Suprapubic skin (tissue), 4 donors: ENCODE results near the gene FOXN3. TPM values are rescaled to one million over a fixed set of nuclear protein-coding genes. Genes with fewer than 3 reads are reported as not detected.

Experiments
- DNase-seq, 2 donors: peaks; one replicate each; pipeline ENCODE4 v3.0.0-alpha.2; 2019; ENCODE audit warnings: low spot score in 2 of 2
- H3K27ac ChIP-seq: fragments of 200-600 bp; sonication (generic); one replicate; pipeline ENCODE4 v1.5.1; 2019
- H3K27me3 ChIP-seq: fragments of 200-600 bp; sonication (generic); one replicate; pipeline ENCODE4 v1.5.1; 2019
- H3K36me3 ChIP-seq: fragments of 200-600 bp; sonication (generic); one replicate; pipeline ENCODE4 v1.5.1; 2019
- H3K4me1 ChIP-seq: fragments of 200-600 bp; sonication (generic); one replicate; pipeline ENCODE4 v1.5.1; 2019
- H3K4me3 ChIP-seq: fragments of 200-600 bp; sonication (generic); one replicate; pipeline ENCODE4 v1.5.1; 2019; ENCODE audit warnings: mild to moderate bottlenecking
- H3K9me3 ChIP-seq: fragments of 200-600 bp; sonication (generic); one replicate; pipeline ENCODE4 v1.5.1; 2019
- EP300 ChIP-seq: sonication (generic); formaldehyde crosslinking; IDR thresholded peaks from one replicate; pipeline ENCODE4 v1.6.1; 2017; ENCODE audit warnings: antibody characterized with exemption
- POLR2A ChIP-seq, 2 donors: fragments of 450-650 bp; IDR thresholded peaks; one replicate each; pipeline ENCODE4 v1.6.1; 2017; ENCODE audit warnings: antibody characterized with exemption in 2 of 2, mild to moderate bottlenecking in 2 of 2, moderate library complexity in 2 of 2
- POLR2AphosphoS5 ChIP-seq, 3 donors: sonication (generic); formaldehyde crosslinking; IDR thresholded peaks; one replicate each; pipeline ENCODE4 v1.6.1; 2017; ENCODE audit warnings: antibody characterized with exemption in 3 of 3
- WGBS: methylation state at CpG from one replicate; pipeline ENCODE4 v1.1.5; 2018; 5-methylcytosine and 5-hydroxymethylcytosine counted together
- total RNA-seq, 4 donors: library from RNA; depleted of rRNA; stranded (reverse); fragments of >200 nt; gene quantifications; one replicate each; pipeline ENCODE4 v1.1.0, GENCODE V29; 2016
- TF ChIP-seq, protein P1 (sequence below), 2 donors: fragments of 200-600 bp in 1 of 2; fragments of 450-650 bp in 1 of 2; sonication (generic) in 1 of 2; IDR thresholded peaks; one replicate each; pipeline ENCODE4 v1.5.1; 2016 to 2019; ENCODE audit warnings: antibody characterized with exemption in 2 of 2, mild to moderate bottlenecking in 1 of 2, moderate library complexity in 1 of 2

FOXN3 gene
- total RNA-seq, 4 donors from 2014 or later = 117 to 272 (median 172) TPM

DNA sequence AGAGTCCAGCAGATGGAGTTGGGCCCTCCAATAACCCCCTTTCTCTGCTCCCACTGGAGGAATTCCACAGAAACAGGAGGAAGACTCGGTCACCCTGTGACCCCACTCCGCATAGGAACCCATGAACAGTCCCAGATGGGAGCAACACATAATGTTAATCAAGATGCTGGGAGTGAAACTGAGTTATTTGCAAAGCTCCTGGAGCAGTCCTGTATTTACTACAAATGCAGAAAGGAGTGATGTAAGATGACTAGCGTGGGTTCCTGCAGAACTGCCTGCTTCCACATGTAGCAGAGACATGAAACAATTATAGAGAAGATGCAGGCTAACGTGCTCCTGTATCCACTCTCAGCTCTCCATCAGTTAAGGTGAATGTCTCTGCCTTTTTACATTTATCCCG, 274.7 kb downstream of the FOXN3 start:
- Histone ChIP-seq H3K9me3 (no peaks in the 10 kb centered on the region), H3K36me3 (no peaks in the 10 kb centered on the region), H3K27me3 (no peaks in the 10 kb centered on the region), H3K4me1 (no peaks in the 10 kb centered on the region), H3K27ac (no peak overlapping the region), H3K4me3 (no peak overlapping the region)
- no peak for DNase-seq
- no peak for TF ChIP-seq POLR2A (IDR thresholded peaks at IDR 0.05)
- no peak for TF ChIP-seq POLR2AphosphoS5 (IDR thresholded peaks at IDR 0.05)
- no peak for TF ChIP-seq EP300
- TF ChIP-seq, protein P1, sequence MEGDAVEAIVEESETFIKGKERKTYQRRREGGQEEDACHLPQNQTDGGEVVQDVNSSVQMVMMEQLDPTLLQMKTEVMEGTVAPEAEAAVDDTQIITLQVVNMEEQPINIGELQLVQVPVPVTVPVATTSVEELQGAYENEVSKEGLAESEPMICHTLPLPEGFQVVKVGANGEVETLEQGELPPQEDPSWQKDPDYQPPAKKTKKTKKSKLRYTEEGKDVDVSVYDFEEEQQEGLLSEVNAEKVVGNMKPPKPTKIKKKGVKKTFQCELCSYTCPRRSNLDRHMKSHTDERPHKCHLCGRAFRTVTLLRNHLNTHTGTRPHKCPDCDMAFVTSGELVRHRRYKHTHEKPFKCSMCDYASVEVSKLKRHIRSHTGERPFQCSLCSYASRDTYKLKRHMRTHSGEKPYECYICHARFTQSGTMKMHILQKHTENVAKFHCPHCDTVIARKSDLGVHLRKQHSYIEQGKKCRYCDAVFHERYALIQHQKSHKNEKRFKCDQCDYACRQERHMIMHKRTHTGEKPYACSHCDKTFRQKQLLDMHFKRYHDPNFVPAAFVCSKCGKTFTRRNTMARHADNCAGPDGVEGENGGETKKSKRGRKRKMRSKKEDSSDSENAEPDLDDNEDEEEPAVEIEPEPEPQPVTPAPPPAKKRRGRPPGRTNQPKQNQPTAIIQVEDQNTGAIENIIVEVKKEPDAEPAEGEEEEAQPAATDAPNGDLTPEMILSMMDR (IDR thresholded peaks at IDR 0.05) = no peak
- WGBS = 86% methylated on average over 5 of the region's 5 CpGs

DNA sequence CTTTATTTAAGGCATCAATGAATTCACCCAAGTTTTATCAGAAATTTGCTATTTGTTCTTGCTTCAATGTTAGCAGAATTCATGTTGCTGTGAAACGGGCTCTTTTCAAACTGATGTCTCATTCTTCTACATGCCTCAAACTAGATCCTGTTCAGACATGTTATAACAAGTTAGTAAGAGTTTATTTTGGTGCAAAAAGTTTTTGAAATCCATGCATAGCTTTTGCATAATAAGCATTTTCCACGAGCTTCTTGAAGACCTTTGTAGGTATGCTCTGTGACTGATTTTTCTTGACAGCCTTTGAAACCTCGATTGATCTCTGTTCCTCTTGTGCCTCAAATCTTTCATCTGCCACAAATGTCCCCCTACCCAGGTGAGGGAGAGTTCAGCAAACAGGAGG, 275.2 kb downstream of the FOXN3 start:
- Histone ChIP-seq H3K27ac (no peak overlapping the region), H3K4me3 (no peak overlapping the region), H3K27me3 (no peaks in the 10 kb centered on the region), H3K36me3 (no peaks in the 10 kb centered on the region), H3K4me1 (no peaks in the 10 kb centered on the region), H3K9me3 (peaks cover 1% of the 10 kb centered on the region)
- TF ChIP-seq POLR2A (IDR thresholded peaks at IDR 0.05) (no peak), EP300 (no peak), POLR2AphosphoS5 (IDR thresholded peaks at IDR 0.05) (no peak)
- TF ChIP-seq, protein P1 (IDR thresholded peaks at IDR 0.05) = no peak
- DNase-seq = no peak
- 45% methylated on average over 3 of the region's 3 CpGs for WGBS

DNA sequence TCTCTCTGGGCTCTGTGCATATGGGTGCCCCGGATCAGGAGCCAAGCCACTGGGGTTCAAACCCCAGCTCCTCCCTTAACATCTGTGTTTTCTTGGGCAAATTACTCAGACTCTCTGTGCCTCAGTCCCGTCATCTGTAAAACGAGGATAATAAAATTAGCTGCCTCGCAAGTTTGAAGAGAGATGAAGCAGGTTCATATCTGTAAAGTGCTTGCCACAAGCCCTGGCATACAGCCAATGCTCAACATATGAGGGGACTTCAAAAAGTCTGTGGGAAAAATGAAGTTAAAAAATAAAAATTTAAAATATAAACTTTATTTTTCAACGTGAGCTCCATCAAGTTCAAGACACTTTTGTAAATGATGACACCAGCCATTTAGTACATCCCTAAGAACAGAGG, 276.7 kb downstream of the FOXN3 start:
- H3K27ac ChIP-seq = no peak overlapping the region
- H3K4me1 ChIP-seq = no peaks in the 10 kb centered on the region
- TF ChIP-seq POLR2AphosphoS5 (IDR thresholded peaks at IDR 0.05) (no peak), POLR2A (IDR thresholded peaks at IDR 0.05) (no peak), EP300 (no peak)
- TF ChIP-seq, protein P1 (IDR thresholded peaks at IDR 0.05) = no peak
- peaks cover 5% of the 10 kb centered on the region for H3K9me3 ChIP-seq
- DNase-seq = no peak
- H3K27me3 ChIP-seq = no peaks in the 10 kb centered on the region
- WGBS = 50% methylated on average over 5 of the region's 5 CpGs
- no peak overlapping the region for H3K4me3 ChIP-seq
- H3K36me3 ChIP-seq = no peaks in the 10 kb centered on the region

DNA sequence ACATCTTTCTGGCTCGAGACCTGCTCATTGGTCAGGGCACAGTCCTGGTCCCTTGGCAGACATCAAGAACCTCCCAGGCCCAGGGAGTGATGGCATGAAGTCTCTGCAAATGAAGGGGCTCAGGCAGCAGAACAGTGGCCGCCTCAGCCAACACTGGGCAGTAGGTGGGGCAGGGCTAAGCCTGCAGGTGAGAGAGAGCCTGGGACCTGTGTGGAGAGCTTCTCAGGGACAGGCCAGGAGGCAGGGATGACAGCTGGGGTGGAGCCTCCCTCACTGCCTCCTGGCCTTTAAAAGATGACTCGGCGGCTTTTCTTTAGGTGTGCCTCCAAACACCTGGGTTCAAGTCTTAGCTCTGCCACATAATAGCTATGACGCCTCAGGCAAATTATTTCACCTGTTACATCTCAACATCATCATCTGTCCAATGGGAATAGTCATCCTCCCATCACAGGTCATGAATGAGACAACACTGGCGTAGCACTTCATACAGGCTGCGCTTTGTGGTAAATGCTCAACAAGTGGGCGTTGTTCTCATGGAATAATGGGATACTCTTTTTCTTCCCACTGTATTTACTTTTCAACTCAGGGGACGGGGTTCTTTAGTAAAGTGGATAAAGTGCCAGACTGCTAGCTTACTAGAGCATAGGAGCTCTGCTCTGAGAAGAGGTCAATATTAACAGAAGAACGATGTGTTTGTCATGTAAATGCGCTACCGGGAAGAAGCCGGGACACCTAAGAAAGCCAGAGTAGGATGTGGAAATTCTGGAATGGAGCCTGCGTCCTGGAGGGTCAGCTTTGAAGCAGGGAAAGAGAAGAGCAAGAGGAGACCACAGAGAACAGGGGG, 277.4 kb downstream of the FOXN3 start:
- no peaks in the 10 kb centered on the region for H3K36me3 ChIP-seq
- TF ChIP-seq POLR2AphosphoS5 (IDR thresholded peaks at IDR 0.05) = no peak
- WGBS = 74% methylated on average over 14 of the region's 14 CpGs
- no peak overlapping the region for H3K4me3 ChIP-seq
- H3K9me3 ChIP-seq = peaks cover 5% of the 10 kb centered on the region
- no peaks in the 10 kb centered on the region for H3K27me3 ChIP-seq
- H3K27ac ChIP-seq = no peak overlapping the region
- DNase-seq = no peak
- no peaks in the 10 kb centered on the region for H3K4me1 ChIP-seq

DNA sequence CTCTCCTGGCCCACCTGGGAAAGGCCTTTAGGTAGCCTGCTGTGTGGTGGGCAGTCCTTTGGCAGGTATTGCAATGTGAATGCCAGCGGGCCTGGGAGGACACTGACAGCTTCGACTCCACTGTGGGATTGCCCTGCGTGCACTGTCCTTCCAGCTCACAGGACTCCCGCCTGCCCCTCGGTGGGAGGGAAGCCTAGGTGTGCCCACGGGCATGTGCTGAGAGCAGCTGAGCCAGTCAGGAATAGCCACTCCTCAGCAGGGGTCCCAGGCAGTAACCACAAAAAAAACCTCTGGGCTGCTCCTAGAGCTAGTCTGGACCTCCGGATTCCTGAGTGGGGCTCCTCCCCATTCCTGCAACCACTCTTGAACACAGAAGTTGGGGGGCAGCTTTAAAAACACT, 278.2 kb downstream of the FOXN3 start:
- no peak overlapping the region for H3K27ac ChIP-seq
- TF ChIP-seq POLR2AphosphoS5 (IDR thresholded peaks at IDR 0.05) (no peak), EP300 (no peak), POLR2A (IDR thresholded peaks at IDR 0.05) (no peak)
- TF ChIP-seq, protein P1 (IDR thresholded peaks at IDR 0.05) = no peak
- no peak for DNase-seq
- no peaks in the 10 kb centered on the region for H3K4me1 ChIP-seq
- no peak overlapping the region for H3K4me3 ChIP-seq
- H3K36me3 ChIP-seq = no peaks in the 10 kb centered on the region
- no peaks in the 10 kb centered on the region for H3K27me3 ChIP-seq
- 100% methylated on average over 2 of the region's 7 CpGs for WGBS
- peaks cover 5% of the 10 kb centered on the region for H3K9me3 ChIP-seq
